NCI-H2227 treated with DMSO at 0.1 percent for 48 hours (cell line): ENCODE measurements around the gene PLBD2.

Experiments
- DNase-seq: peaks from one replicate; lab custom pipeline; 2025; lab: John Stamatoyannopoulos, UW

Gene PLBD2

DNA sequence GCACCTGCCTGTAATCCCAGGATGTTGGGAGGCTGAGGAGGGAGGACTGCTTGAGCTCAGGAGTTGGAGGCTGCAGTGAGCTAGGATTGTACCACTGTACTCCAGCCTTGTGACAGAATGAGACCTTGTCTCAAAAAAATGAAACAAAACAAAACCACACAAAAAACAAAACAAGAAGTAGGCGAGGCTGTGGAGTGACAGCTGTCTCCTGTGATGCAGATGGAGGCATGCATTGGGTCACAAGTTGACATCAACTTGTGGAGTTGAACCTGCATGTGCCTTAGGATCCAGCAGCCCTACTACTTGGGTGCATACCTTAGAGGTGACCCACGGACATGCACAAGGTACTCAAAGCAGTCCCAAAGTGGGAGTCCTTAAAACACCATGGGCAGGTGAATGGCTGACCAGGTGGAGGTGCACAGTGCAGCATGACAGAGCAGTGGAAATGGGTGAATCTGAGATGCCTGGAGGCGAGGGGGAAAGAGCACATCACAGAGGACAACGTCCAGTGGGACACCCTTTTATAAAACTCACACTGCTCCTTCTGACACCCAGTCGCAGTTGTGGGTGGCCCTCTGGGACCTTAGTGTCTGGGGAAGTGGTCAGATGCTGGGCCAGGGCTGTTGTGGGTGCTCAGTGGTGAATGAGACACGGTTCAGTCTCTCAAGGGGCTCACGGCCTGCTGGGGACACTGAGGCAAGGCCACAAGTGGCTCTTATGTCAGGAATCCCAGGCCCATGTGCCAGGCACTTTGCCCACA lies 12.7 kb downstream of the PLBD2 start:
- no peak for DNase-seq

GRCh38 chr12:113371808-113372207 lies 13.4 kb downstream of the PLBD2 start:
- no peak for DNase-seq

DNA sequence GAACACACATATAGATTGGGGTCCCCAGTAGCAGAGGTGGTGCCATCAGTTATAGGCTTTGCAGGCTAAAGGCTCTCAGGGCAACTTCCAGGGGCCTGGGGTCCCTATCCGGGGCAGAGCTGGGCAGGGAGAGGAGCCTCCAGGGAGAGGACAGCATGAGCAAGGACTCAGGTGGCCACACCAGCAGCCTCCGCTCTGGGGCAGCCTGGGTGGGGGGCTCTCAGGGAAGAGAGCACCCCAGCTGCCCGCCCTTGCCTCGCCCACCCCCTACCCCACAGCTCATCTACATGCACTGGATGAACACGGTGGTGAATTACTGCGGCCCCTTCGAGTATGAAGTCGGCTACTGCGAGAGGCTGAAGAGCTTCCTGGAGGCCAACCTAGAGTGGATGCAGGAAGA lies 14.0 kb downstream of the PLBD2 start:
- no peak for DNase-seq

- no peak for DNase-seq
Measured at GRCh38 chr12:113373440-113373839, 15.1 kb downstream of the PLBD2 start.

GRCh38 chr12:113373969-113374368 lies 15.6 kb downstream of the PLBD2 start:
- no peak for DNase-seq

DNA sequence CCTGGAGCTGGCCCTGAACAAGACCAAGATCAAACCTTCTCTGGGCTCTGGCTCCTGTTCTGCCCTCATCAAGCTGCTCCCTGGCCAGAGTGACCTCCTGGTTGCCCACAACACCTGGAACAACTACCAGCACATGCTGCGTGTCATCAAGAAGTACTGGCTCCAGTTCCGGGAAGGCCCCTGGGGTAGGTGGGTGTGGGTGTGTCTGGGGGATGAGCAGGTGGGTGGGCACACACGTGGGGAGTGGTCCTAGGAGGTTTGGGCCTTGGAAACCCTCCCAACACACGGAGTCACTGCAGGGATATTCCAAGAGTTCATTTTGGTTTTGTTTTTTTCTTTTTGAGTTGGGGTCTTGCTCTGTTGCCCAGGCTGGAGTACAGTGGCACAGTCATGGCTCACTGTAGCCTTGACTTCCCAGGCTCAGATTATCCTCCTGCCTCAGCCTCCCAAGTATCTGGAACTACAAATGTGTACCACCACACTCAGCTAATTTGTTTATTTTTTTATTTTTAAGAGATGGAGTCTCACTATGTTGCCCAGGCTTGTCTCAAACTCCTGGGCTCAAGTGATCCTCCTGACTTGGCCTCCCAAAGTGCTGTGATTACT lies 16.5 kb downstream of the PLBD2 start:
- DNase-seq = no peak

GRCh38 chr12:113378291-113378690 lies 19.9 kb downstream of the PLBD2 start:
- DNase-seq = no peak

DNA sequence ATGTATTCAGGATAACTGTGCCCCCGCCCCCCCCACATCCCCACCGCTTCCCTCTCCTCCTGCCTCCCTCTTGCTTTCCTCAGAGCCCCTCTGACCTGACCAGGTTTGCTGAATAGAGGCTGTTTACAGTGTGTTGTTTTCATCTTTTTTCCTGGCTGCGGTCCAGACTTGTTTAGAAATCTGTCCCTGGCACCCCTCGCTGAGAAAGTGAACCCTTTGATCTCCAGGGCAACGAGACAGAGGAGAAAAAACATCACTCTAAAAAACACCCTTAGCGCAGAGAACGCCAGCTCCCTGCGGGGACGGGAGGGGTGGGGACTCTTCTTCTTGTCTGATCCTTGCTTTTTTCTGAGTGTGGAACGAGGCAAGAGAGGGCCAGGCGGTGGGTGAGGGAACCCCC lies 22.8 kb downstream of the PLBD2 start:
- peak; percentile 90 for DNase-seq

DNA sequence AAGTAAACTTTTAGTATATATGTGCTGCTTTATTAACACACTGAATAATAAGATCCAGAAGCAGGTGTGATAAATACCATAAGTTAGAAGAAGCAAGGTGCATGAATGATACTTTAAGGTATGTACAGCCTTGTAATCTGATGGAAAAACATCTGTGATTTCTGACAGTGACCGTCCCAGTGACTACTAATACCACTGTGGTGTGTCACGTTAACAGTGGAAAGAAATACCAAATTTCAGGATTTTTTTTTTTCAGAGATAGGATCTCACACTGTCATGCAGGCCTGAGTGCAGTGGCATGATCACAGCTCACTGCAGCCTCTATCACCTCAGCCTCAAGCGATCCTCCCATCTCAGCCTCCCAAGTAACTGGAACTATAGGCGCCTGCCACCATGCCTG lies 23.8 kb downstream of the PLBD2 start:
- no peak for DNase-seq

DNA sequence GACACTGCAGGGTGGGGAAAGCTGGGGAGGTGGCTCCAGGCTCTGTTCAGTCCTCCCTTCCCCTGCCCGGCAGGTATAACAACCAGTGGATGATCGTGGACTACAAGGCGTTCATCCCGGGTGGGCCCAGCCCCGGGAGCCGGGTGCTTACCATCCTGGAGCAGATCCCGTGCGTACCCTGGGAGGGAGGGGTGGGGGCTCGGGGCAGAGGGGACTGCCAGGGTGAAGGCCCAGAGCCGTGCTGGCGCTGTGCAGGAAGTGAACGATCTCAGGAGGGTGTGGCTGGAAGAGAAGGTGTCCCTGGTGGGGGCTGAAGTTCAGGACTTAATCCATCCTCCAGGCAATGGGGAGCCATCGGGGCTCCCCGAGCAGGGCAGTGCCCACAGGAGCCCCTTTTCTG lies 26.4 kb downstream of the PLBD2 start:
- no peak for DNase-seq

- DNase-seq = no peak
Measured at GRCh38 chr12:113385282-113385882, 27.0 kb downstream of the PLBD2 start.

DNA sequence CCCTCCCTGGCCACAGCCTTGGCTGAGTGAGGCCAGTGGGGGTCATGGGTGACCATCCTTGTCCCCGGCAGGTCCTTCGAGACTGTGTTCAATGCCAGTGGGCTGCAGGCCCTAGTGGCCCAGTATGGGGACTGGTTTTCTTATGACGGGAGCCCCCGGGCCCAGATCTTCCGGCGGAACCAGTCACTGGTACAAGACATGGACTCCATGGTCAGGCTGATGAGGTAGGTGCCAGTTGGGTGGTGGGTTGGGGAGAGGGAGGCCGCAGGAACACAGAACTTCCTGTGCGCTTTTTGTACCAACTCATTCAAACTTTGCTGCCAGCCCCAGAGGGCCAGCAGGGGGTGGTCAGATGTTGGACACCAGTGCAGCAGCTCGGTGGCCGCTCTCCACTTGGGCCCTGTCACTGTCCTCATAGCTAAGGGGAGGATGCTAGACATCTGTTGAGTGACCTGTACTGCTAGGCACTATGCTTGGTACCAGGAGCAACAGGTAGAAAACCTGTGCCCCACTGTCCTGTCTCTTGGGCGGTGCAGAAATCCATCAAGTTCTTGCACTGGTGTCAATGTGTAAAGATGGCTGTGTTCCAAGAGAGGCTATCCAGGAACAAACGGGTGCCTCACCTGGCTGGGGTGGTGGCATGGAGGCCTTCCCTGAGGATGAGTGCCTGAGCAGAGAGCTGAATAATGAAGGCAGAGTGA lies 28.6 kb downstream of the PLBD2 start:
- DNase-seq = no peak

- no peak for DNase-seq
Measured at GRCh38 chr12:113387631-113388030, 29.2 kb downstream of the PLBD2 start.

DNA sequence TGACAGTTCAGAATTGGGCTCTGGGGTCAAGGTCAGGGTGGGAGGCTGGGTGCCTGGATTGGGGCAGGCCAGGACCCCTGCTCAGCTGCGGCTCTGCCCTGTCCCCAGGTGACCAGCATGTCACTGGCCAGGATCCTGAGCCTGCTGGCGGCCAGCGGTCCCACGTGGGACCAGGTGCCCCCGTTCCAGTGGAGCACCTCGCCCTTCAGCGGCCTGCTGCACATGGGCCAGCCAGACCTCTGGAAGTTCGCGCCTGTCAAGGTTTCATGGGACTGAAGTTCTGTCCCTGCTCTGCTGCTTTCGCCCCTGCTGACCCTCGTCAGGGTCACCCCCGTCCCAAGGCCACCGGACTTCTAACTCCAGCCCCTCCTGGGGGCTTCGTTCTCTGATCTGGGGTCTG lies 30.0 kb downstream of the PLBD2 start:
- DNase-seq = no peak

GRCh38 chr12:113390064-113391043 lies 32.0 kb downstream of the PLBD2 start:
- DNase-seq = no peak

DNA sequence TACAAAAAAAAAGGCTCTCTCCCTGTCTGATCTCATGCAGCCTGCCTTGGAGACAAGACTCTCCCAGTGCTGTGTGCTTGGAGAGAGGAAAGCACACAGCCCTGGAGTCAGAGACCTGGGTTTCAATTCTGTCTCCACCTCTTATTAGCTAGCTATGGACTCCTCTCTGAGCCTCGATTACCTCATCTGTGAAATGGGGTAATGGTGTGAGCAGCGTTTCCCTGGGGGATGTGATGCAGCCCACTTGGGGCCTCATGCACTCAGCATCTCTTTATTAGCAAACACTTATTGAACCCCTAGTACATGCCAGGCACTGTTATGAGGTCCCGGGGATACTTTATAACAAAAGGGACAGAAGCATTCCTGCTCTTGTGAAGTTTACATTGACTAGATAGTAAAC lies 32.8 kb downstream of the PLBD2 start:
- DNase-seq = no peak

- no peak for DNase-seq
Measured at GRCh38 chr12:113391650-113392337, 33.4 kb downstream of the PLBD2 start.

GRCh38 chr12:113392520-113392919 lies 34.1 kb downstream of the PLBD2 start:
- no peak for DNase-seq

DNA sequence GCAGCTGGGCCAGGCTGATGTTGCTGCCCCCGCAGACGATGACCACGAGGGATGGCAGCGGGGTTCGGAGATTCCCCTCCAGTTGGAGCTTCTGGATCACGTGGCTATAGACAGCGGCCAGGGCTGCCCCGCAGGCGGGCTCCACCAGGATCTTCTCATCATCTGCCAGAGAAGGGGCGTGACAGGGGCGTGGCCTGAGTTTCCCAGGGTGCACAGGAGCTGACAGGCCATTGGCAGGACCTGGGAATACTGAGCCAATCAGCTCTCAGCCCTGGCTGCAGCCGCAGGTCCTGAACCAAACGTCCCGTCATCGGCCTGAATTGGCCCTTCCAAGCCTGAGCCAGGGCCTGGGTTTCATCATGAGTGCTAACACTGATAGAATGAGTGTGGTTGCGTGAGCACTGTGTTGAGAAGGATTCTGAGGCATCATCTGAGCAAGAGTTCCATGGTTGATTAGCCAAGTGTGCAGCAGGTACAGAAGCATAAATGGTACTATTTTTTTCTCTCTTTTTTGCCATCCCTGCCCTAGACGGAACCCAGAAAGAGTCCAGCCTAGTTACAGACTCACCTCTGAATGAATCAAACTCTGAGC lies 34.7 kb downstream of the PLBD2 start:
- no peak for DNase-seq

DNA sequence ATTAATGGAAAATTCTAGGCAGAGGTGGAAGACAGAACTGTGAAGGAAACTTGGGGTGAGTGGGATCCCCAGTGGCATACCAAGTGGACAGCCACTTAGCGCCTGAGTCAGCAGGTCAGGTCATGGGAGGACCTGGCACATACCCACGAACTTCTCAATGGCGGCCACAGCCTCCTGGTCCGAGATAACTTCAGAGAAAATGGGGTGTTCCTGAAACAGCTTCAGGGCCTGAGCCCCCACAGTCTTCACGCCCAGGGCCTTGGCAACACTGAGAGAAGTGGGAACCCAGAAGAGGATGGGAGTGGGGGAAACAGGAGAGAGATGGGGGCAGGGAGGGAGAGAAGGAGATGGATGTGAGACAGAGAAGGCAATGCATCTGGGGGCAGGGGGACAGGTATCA lies 35.4 kb downstream of the PLBD2 start:
- no peak for DNase-seq

DNA sequence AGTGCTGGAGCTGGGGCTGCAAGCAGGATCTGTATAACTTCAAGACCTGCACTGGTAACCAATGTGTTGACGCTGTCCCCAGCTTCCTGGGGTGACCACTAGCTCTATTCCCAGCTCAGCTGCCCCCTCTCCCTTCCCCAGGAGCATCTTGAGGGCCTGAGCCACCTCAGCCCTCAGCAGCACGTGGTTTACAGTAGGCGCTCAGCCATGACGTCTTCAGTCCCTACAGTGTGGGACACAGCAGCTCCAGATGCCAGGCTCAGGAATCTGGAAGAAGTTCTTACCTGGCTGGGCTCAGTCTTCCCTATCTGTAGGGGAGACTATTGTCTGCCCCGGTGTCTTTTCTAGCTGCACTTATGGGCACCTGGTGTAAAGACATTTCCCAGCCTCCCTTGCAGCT lies 36.7 kb downstream of the PLBD2 start:
- DNase-seq = no peak
